Activated B cell treated with CpG ODN at 0.5 μM for 24 hours (primary cell): ENCODE data around the gene SFI1. TPM values are rescaled to one million over a fixed set of nuclear protein-coding genes. Genes with fewer than 3 reads are reported as not detected.

ENCODE experiments used
- ATAC-seq: fragments of 200-7000 bp; cut with Tn5 transposase; one replicate; pipeline ENCODE4 v1.10.0; 2021; ENCODE audit warnings: low read depth, mild to moderate bottlenecking, moderate library complexity
- CTCF ChIA-PET: fragments of 350-600 bp; sonication (Branson Sonifier 250); formaldehyde crosslinking; loops from one replicate; lab custom pipeline; 2021; ENCODE audit warnings: antibody characterized with exemption; lab: Charles Lee
- POLR2A ChIA-PET: fragments of 350-600 bp; sonication (Branson Sonifier 250); formaldehyde crosslinking; loops from one replicate; lab custom pipeline; 2021; ENCODE audit warnings: antibody characterized with exemption; lab: Charles Lee
- DNase-seq: peaks from one replicate; pipeline ENCODE4 v3.0.0; 2022
- H3K27ac Mint-ChIP-seq: one replicate; pipeline ENCODE4 v1.8.0; 2020; ENCODE audit warnings: mixed read lengths
- H3K27me3 Mint-ChIP-seq: one replicate; pipeline ENCODE4 v1.8.0; 2021; ENCODE audit warnings: mixed read lengths
- H3K36me3 Mint-ChIP-seq: one replicate; pipeline ENCODE4 v1.8.0; 2021; ENCODE audit warnings: low read depth, mixed read lengths
- H3K4me1 Mint-ChIP-seq: one replicate; pipeline ENCODE4 v1.8.0; 2021; ENCODE audit warnings: mixed read lengths
- H3K4me3 Mint-ChIP-seq: one replicate; pipeline ENCODE4 v1.8.0; 2020; ENCODE audit warnings: mild to moderate bottlenecking, mixed read lengths
- H3K9me3 Mint-ChIP-seq: one replicate; pipeline ENCODE4 v1.8.0; 2020; ENCODE audit warnings: mixed read lengths
- intact Hi-C: fragments of 100-400 bp; cut with micrococcal nuclease; formaldehyde crosslinking; loops from one replicate; pipeline ENCODE4 v1.15.1; 2024
- total RNA-seq: library from RNA; stranded (reverse); gene quantifications from 2 replicates; pipeline ENCODE4 v1.2.3, GENCODE V29; 2022
- TF ChIP-seq, protein P1 (sequence below): fragments of 200-600 bp; IDR thresholded peaks from one replicate; pipeline ENCODE4 v1.8.0; 2022; ENCODE audit warnings: antibody characterized with exemption, mild to moderate bottlenecking

SFI1 gene
- total RNA-seq, 1 donor from 2014 or later = 126 TPM

DNA sequence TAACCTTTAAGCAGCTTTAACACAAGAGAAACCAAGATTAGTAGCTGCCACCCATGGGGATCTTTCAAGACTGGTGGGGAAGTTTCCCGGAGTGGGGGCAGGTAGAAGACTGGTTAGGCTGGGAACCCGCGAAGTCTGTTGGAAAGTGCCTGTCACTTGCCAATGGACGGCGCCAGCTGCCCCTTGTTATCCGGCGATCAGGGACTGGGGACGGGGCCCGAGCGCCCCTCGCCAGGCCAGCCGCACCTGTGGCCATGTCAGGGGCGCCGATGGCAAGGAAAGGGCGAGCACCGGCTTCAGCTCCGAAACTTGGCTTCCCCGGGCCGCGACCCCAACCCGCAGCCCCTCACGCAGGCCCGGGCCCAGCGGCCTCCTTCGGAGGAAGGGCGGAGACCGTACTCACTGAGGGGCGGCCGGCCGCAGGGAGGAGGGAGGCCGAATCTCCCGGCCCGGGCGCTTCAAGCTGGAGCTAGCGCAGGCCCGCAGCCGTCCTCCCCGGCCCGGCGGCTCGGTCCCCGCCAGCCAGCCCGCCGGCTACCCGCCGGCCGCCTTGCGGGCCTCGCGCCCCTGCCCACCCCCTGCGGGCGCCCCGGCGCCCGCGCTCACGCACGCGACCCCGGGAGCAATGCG, 7.2 kb upstream of the SFI1 start:
- peak; percentile 42 for DNase-seq
- Mint-ChIP-seq H3K27me3 (no peaks in the 10 kb centered on the region), H3K36me3 (peaks cover 42% of the 10 kb centered on the region), H3K4me3 (peak overlapping the region; percentile 72), H3K9me3 (no peaks in the 10 kb centered on the region), H3K27ac (peak overlapping the region; percentile 85), H3K4me1 (peaks cover 49% of the 10 kb centered on the region)
- TF ChIP-seq, protein P1, sequence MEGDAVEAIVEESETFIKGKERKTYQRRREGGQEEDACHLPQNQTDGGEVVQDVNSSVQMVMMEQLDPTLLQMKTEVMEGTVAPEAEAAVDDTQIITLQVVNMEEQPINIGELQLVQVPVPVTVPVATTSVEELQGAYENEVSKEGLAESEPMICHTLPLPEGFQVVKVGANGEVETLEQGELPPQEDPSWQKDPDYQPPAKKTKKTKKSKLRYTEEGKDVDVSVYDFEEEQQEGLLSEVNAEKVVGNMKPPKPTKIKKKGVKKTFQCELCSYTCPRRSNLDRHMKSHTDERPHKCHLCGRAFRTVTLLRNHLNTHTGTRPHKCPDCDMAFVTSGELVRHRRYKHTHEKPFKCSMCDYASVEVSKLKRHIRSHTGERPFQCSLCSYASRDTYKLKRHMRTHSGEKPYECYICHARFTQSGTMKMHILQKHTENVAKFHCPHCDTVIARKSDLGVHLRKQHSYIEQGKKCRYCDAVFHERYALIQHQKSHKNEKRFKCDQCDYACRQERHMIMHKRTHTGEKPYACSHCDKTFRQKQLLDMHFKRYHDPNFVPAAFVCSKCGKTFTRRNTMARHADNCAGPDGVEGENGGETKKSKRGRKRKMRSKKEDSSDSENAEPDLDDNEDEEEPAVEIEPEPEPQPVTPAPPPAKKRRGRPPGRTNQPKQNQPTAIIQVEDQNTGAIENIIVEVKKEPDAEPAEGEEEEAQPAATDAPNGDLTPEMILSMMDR = no peak
- CTCF ChIA-PET = interaction anchor here (1.6 kb wide), 1 partner anchor 37 kb away, joined by 6 read pairs; no protein-coding TSS in a partner anchor
- intact Hi-C loops = loop anchor here (1.0 to 5.0 kb wide), 5 partner anchors 8 to 198 kb away; no protein-coding TSS in a partner anchor
- ATAC-seq = peak; percentile 12
- POLR2A ChIA-PET = interaction anchor here (0.6 to 3.9 kb wide), 13 partner anchors 9 to 1775 kb away, joined by 3 to 16 read pairs (median 4); partner anchors contain the start of gene PATZ1

DNA sequence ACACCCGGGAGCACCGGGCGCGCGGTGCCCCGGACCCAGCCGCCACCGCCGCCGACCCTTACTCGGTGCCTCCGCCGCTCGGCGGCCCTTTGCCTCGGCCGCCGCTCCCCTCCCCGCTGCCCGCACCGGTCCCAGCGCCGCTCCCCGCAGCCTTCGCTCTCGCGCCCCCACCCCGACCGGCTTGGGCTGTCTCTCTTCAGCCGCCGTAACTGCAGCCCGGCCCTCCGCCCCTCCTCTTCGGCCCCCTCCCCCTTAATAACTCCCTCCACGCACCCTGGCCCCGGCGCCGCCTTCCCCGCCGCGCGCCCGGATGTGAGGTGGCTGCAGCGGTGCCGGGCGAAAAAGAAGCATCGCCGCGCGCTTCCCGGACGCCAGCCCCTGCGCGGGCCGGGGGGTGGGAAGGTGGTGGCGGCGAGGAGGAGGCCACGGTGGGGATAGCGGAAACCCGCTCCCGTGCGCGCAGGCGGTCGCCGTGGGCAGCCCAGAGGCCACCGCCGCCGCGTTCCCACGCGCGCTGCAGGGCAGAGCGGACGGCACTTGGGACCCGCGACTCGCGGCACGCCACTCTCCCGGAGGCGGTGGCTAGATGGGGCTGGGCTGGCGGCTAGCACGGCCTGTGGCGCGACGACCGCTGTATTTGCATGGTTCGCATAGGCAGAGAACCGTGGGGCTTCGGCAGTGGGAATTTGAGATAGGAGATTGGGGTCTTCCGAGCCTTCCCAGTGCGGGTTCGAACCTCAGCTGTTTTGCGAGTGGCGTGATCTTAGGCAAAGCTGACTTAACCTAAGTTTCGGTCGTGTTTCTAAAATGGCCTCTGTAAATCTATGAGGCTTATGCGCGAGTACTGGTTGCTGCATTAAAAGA, 6.5 kb upstream of the SFI1 start, which contains the start of gene EIF4ENIF1:
Gene EIF4ENIF1 (minus strand): TSS at position 211 of the 864 bp plus-strand sequence. CDS start 1,124 bp downstream, outside the sequence.
- Mint-ChIP-seq H3K27me3 (no peaks in the 10 kb centered on the region), H3K4me3 (peak within 1 kb of the TSS; percentile 93), H3K36me3 (peaks cover 35% of the 10 kb centered on the region), H3K27ac (peak within 1 kb of the TSS; percentile 100), H3K9me3 (no peaks in the 10 kb centered on the region), H3K4me1 (peaks cover 53% of the 10 kb centered on the region)
- intact Hi-C loops = loop anchor here (1.0 to 10.0 kb wide), 10 partner anchors 7 to 1133 kb away; partner anchors contain the start of genes CCDC157, PRR14L, SF3A1 and SMTN
- TF ChIP-seq, protein P1 = no peak
- ChIA-PET POLR2A (interaction anchor here (0.6 to 3.9 kb wide), 11 partner anchors 10 to 1775 kb away, joined by 3 to 16 read pairs (median 5); partner anchors contain the start of gene PATZ1), CTCF (interaction anchor here (1.6 kb wide), 1 partner anchor 38 kb away, joined by 6 read pairs; no protein-coding TSS in a partner anchor)
- DNase-seq (peak; percentile 82), ATAC-seq (peak; percentile 66)

DNA sequence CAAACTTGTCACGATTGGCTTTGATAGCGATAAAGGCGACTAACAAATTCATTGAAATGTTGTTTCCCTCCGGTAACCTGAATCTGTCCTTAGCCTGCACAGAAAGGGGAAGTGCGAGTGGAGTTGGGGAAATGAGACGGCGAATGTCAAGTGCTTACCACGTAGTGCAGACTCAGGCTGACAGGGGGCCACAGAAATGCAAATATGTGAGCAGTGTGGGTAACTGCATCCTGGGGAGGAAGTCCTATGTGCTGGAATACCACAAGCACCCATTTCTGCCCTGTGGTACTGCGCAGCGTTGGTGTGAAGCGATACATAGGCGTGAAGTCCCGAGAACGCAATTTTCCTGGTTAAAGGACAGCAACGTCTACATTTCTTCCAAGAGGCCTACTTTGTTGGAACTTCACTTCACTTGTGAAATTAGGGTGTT, 5.8 kb upstream of the SFI1 start:
- Mint-ChIP-seq H3K27me3 (no peaks in the 10 kb centered on the region), H3K9me3 (no peaks in the 10 kb centered on the region), H3K4me3 (peak overlapping the region; percentile 93), H3K4me1 (peaks cover 48% of the 10 kb centered on the region), H3K27ac (peak overlapping the region; percentile 100), H3K36me3 (peaks cover 28% of the 10 kb centered on the region)
- CTCF ChIA-PET = no interaction called here
- intact Hi-C loops = loop anchor here (1.0 to 10.0 kb wide), 5 partner anchors 140 to 1133 kb away; partner anchors contain the start of genes CCDC157, PRR14L, SF3A1 and SMTN
- DNase-seq (peak; percentile 59), ATAC-seq (peak; percentile 76)
- TF ChIP-seq, protein P1 = no peak
- POLR2A ChIA-PET = interaction anchor here (0.7 to 3.9 kb wide), 10 partner anchors 13 to 200 kb away, joined by 3 to 16 read pairs (median 4); partner anchors contain the start of gene PATZ1

DNA sequence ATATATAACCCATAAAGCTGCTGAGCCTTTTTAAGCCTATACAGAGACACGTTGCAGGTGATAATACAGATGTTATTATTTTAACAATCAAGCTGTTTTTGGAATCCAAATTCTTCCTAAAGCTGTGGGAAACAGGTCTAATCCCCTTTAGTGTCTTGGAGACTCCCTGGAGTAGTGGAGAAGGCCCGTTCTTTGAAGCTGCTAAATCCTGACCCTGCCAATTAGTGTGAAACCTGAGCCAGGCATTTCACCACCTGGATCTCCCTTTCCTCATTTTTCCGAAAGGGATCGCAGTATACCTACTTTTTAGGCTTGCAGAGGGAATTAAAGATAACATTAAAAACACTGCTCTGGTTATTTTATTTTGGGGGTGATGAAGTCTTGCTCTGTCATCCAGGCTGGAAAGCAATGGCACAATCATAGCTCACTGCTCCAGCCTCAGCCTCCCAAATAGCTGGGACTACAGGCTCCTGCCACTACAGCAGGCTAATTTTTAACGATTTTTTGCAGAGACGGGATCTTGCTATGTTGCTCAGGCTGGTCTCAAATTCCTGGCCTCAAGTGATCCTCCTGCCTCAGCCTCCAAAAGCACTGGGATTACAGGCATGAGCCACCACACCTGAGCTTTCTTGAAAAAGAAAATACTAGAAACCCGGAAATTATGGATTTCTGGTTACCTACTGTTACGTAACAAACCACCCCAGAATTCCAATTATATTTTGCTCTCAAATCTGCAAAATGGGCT, 4.9 kb upstream of the SFI1 start:
- Mint-ChIP-seq H3K27ac (peak overlapping the region; percentile 100), H3K9me3 (no peaks in the 10 kb centered on the region), H3K4me1 (peaks cover 55% of the 10 kb centered on the region), H3K36me3 (peaks cover 27% of the 10 kb centered on the region), H3K27me3 (no peaks in the 10 kb centered on the region), H3K4me3 (peak overlapping the region; percentile 93)
- ChIA-PET POLR2A (interaction anchor here (0.5 to 3.9 kb wide), 9 partner anchors 14 to 201 kb away, joined by 3 to 16 read pairs (median 4); partner anchors contain the start of gene PATZ1), CTCF (no interaction called here)
- DNase-seq (no peak), ATAC-seq (no peak)
- intact Hi-C loops = loop anchor here (5.0 to 10.0 kb wide), 3 partner anchors 407 to 1134 kb away; partner anchors contain the start of genes CCDC157, SF3A1, SMTN and YWHAH
- TF ChIP-seq, protein P1 = no peak
